PC-3 (cell line): ENCODE results near the gene DHRS7.
"Not testable (repeated sequence)": the region's sequence is repeated elsewhere in the genome, so short reads cannot be mapped to it uniquely, and the experiment has no call there.

ENCODE experiments used
- EZH2 ChIP-seq: fragments of 300-600 bp; sonication (generic); IDR thresholded peaks from one replicate; pipeline ENCODE4 v1.6.1; 2017; ENCODE audit warnings: antibody characterized with exemption, mild to moderate bottlenecking, low read length; ENCODE audit not compliant: unreplicated experiment
- TF ChIP-seq, protein P1 (sequence below): fragments of 300-600 bp; sonication (generic); conservative IDR thresholded peaks from 2 replicates; pipeline ENCODE4 v1.5.1; 2017; ENCODE audit warnings: antibody characterized with exemption, low read depth, mild to moderate bottlenecking, low read length

DNA sequence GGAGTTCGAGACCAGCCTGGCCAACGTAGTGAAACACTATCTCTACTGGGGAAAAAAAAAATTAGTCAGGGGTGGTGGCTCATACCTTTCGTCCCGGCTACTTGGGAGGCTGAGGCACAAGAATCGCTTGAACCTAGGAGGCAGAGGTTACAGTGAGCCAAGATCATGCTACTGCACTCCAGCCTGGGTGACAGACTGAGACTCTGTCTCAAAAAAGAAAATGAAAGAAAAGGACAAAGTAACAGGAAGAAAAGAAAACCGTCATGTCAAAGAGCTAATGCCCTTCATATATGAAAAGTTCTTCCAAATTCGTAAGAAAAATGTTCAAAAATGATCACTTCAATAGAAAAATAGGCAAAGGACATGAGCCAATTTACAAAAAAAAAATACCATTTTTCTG lies 65.3 kb downstream of the DHRS7 start:
- TF ChIP-seq, protein P1, sequence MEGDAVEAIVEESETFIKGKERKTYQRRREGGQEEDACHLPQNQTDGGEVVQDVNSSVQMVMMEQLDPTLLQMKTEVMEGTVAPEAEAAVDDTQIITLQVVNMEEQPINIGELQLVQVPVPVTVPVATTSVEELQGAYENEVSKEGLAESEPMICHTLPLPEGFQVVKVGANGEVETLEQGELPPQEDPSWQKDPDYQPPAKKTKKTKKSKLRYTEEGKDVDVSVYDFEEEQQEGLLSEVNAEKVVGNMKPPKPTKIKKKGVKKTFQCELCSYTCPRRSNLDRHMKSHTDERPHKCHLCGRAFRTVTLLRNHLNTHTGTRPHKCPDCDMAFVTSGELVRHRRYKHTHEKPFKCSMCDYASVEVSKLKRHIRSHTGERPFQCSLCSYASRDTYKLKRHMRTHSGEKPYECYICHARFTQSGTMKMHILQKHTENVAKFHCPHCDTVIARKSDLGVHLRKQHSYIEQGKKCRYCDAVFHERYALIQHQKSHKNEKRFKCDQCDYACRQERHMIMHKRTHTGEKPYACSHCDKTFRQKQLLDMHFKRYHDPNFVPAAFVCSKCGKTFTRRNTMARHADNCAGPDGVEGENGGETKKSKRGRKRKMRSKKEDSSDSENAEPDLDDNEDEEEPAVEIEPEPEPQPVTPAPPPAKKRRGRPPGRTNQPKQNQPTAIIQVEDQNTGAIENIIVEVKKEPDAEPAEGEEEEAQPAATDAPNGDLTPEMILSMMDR = not testable (repeated sequence)
- not testable (repeated sequence) for TF ChIP-seq EZH2
